SKM-1 (cell line): ENCODE measurements around the gene LY6G5C.
A peak's percentile ranks its signal among the peaks of the same experiment; 100 is the strongest.

ENCODE experiments used
- DNase-seq: peaks from one replicate; lab custom pipeline; 2025; ENCODE audit not compliant: unreplicated experiment; lab: John Stamatoyannopoulos, UW

Gene LY6G5C

DNA sequence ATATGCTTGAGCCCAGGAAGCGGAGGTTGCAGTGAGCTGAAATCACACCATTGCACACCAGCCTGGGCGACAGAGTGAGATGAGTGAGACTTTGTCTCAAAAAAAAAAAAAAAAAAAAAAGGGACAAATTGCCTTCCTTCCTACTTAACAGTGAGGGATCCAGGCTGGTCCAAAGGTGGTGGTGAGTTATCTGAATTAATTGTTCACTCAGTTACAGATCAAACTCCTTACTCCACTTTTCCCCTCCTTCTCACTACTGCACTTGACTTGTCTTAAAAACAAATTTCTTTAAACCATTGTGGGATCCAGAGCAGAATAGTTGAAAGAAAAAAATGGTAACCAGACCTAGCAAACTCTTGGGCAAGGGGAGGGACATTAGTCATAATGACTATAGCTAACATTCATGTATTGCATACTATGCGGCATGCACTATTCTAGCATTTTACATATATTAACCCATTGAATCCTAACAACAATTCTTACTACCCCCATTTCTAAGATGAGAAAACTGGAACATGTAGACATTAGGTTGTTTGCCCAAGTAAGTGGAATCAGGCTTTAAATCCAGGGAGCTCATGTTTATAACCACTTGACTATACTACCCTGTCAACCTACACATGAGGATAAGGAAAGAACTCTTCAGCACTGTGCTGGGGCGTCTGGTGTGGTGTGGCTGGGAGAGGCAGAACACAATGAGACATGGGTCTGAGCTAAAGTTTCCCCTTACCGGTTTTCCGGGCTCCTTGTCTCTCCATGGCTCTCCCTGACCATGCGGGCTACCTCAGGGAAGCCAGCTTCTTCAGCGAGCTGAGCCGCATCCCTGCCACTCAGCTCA lies 17.5 kb downstream of the LY6G5C start:
- no peak for DNase-seq

DNA sequence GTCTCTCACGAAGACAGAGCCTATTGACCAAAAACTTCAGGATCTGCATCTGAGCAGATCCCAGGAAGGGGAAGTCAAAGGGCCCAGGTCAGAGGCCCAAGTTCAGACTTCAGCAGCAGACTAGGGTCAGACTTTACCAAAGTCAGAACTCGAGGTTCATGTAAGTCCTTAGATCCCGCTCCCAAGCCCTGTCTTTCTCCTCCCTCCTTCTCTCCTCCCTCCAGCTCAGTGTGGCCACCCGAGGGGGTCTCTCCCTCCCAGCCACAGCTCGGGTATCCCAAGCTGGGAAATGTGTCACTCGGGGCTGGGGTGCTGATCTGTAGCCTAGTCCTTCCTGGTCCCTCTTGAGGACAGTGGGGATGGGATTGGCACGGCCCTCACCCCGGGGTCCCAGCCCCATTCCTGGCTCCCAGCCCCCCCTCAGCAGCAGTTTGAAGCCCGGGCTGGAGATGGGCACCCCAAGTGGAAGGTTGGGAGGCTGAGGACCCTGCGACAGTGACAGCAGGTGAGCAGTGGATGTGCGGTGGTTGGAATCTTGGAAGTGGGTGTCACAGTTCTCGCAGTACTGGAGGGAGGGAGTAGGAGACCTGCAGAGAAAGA lies 18.6 kb downstream of the LY6G5C start:
- no peak for DNase-seq

DNA sequence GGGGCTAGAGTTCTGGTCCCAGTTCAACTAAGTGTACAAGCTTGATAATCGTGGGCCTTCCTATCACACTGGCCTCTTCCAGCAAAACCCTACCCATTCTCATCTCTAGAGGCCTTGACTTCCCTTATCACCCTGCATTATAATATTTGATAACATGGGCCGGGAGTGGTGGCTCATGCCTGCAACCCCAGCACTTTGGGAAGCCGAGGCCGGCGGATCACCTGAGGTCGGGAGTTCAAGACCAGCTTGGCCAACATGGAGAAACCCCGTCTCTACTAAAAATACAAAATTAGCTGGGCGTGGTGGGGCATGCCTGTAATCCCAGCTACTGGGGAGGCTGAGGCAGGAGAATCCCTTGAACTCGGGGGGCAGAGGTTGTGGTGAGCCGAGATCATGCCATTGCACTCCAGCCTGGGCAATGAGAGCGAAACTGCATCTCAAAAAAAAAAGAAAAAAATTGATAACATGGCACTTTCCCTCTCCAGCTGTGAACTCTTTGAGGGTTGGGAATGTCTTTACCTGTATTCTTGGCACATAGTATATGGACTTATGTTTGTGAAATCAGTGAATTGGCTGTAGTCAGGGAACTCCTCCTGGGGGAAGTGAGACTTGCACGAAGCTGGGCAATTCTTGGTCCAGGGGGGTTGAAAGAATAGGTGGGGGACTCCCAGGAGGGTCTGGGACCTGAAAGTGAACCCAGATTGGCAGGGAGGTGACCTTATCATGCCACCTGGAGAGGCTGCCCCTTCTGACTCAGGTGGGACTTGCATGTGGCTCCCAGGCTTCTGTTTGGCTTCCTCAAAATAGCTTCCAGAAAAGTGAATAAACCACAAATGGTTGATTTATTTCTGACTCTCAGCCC lies 19.4 kb downstream of the LY6G5C start:
- DNase-seq, result no peak

DNA sequence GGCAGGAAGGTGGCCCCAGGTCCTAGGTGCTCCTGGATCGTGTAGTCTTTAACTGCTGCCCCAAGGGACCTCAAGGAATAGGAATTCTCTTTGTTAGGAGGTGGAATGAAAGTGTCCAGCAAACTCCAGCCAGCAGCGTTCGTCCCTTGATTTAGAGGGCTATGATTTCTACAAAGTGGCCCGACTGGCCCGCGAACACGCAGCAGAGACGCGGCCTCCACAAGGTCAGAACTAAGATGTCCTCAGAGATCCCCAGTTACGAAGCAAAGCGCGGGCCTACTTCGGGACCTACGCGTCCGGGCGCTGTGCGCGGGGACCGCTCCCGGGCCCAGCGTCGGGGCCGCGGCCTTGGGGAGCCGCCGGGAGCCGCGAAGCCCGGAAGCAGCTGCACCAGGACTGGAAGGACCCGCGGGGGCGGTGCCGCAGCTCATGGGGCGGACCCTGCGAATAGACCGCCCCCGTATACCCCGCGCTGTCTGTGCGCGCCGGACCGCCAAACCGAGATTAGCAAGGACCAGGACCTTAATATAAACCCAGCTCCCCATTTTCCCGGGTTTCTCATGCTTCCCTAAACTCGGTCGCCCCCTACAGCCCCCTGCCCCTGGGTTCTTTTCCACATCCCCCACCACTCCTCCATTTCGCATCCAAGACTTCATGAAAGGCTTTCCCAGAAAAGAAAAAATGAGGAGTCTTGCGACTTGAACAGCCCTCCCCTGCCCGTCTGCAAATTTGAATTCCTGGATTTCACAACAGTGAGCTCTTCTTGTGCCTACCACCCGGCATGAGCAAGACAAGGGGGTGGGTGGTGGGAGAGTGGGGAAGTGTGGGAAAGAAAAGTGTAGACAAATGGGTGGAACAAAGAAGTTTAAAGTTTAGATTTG lies 20.2 kb downstream of the LY6G5C start, which contains the start of gene C6orf47:
Gene C6orf47, minus strand, starts transcription at position 398 of the 881 bp plus-strand sequence. CDS start 831 bp downstream, outside the sequence.
- peak; percentile 20 for DNase-seq

DNA sequence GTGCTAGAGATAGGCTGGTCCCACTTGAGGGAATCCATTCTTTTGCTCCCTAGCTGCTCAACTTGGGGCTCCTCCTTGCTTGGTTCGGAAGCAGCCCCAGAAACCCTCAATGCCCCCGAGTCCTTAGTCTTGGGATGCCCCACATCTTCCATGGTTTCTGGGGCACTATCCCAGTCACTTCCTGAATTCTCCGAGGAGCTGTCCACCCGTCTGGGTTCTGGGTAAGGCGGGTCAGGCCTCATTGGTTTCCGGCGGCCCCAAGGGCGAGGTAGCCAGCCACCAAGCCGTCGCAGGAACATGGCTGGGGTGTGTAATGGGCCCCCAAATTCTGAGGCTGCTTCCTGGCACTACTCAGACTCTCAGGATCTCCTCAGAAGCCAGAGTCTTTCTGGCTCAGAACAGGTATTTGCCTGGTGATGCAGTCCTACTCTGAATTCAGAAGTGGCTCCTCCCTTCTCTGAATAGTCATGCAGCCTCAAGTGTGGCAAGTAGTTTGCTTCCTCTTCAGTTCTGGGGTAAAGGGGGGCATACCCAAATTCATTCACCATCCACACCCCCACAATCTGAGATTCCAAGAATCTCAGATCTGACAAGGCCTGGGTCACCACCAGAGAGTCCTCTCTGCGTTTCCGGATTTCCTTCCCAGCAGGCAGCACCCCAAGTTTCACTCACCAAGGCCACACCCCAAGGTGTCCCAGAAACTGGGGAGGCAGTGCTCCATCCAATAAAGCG lies 21.1 kb downstream of the LY6G5C start:
- no peak for DNase-seq

DNA sequence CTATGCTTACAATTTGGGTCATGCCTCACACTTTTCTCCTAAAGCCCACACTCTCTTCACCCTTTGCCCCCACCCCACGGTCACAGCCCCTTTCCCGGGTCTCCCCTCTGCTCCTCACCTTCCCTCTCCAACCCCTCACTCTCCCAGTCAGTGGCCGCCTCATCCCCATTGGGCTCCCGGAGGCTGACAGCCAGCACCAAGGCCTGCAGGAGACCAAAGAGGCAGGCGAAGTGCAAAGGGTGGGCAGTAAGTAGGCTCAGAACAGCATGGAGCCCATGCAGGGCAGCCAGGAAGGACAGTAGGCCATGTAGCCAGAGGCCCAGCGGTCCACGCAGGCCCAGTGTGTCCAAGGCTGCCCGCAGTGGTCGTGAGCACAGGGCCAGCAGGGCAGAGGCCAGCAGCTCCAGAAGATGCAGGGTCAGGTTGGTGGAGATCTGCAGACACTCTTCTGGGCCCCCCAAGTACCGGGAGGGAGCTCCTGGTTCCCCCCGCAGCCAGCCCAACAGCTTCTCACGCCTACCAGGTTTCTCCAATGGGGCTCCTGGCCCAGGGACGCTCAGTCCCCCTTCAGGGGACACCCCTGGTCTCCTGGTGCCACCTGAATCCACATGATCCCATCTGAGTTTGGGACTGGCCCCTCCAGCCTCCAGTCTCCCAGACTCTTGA lies 21.8 kb downstream of the LY6G5C start:
- DNase-seq, result no peak

DNA sequence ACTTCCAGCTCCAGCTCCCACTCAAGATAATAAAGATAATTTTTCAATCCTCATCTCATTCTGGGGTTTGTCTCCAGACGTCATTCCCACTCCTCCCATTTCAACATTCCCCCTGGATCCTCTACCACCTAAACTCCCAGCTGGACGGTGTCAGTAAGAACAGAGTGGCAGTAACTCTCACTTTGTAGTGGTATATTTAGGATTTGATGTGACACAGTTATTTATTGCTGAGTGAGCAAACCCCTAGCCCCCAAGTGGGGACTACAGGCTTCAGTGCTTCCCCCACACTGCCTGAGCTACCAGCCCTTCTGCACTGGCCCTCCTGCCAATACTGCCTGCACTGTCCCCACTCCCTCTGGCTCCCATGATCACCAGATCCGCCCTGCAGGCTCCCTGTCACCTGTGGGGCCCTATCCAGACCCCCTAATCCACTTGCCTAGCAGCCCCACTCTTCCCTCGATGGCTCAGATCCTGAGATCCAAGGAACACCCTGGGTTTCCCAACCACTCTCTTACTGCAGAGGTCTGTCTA lies 22.6 kb downstream of the LY6G5C start:
- DNase-seq, result no peak

DNA sequence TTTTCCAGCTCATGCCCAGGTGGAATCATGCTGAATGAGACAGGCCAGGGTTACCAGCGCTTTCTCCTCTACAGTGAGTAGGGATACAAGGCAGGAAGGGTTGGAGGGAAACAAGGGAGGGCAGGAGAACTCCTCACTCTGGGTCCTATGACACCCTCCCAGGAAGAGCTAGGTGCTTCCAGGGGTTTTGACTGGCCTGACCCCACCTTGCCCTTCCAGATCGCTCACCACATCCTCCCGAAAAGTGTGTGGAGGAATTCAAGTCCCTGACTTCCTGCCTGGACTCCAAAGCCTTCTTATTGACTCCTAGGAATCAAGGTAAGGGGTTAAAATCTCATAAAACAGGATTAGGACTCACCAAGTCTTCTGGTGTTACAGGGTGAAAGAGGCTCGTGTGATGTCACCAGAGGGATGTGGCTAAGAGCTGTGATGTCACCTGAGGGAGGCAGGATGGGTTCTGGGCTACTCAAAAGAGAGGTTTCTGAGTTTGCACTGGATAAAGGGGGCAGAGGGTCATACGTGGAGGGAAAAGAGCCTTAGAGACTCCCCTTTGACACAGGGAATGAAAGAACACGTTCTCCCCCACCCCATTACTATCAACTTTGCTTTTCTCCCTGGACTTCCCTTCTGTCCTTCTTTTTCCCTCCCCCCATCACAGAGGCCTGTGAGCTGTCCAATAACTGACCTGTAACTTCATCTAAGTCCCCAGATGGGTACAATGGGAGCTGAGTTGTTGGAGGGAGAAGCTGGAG lies 23.3 kb downstream of the LY6G5C start:
- no peak for DNase-seq

DNA sequence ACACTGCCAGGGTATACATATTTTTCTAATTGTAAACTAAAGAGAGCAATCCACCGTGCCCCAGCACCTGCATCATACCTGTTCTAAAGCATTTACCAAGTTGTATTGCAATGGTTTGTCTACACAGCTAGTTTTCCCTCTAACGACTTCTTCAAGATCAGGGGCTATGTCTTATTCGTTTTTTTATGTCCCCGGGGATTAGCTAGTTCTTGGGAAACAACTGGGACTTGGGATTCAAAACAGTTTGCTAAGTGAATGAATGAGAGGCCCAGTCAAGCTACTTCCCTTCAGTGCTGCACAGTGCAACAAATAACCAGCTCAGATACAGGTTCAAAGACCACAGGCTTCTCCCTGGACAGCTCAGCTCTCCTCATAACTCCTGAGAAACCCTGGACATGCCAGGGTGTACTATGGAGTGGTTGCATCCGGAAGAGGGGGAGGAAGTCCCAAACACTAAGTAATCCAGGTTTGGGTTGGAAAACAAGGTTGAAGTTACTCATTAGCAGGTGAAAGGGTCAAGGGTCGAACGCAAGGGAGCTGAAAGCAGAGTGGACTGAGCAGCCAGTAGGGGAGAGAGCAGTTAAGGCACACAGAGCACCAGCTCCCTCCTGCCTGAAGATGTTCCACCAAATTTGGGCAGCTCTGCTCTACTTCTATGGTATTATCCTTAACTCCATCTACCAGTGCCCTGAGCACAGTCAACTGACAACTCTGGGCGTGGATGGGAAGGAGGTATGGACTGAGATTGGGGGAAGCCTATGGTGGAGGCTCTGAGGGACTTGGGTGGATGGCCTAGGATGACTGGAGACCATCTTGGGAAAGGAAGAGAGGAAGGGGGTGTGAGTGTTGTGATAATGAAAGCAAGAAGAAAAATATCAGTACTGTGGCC lies 25.3 kb downstream of the LY6G5C start, which contains the start of gene APOM:
Gene APOM, plus strand, starts transcription at position 546 of the 889 bp plus-strand sequence. Its CDS starts 73 bp downstream, at position 619.
- no peak for DNase-seq

DNA sequence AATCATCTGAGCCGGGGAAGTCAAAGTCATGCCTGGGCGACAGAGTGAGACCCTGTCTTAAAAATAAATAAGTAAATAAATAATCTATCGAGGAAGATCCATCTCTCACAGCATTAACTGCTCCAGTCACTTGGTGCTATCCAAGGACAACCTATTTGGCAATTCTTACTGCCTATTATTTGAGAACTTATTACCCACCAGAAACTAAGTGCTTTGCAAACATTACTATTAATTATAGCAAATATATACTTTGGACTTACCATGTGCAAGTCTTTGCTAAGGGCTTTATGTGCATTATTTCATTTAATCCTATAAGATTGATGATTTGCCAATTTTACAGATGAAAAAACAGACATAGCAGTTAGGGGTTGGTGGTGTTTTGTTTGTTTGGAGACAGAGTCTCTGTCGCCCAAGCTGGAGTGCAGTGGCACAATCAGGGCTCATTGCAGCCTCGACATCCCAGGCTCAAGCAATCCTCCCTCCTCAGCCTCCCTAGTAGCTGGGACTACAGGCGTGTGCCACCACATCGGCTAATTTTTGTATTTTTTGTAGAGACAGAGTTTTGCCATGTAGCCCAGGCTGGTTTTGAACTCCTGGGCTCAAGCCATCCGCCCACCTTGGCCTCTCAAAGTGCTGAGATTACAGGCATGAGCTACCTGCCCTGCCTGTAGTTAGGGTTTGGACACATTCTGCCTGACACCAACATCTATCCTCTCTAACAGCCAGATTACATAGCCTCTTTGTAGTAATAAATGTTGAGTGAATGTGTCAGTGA lies 26.1 kb downstream of the LY6G5C start:
- no peak for DNase-seq

DNA sequence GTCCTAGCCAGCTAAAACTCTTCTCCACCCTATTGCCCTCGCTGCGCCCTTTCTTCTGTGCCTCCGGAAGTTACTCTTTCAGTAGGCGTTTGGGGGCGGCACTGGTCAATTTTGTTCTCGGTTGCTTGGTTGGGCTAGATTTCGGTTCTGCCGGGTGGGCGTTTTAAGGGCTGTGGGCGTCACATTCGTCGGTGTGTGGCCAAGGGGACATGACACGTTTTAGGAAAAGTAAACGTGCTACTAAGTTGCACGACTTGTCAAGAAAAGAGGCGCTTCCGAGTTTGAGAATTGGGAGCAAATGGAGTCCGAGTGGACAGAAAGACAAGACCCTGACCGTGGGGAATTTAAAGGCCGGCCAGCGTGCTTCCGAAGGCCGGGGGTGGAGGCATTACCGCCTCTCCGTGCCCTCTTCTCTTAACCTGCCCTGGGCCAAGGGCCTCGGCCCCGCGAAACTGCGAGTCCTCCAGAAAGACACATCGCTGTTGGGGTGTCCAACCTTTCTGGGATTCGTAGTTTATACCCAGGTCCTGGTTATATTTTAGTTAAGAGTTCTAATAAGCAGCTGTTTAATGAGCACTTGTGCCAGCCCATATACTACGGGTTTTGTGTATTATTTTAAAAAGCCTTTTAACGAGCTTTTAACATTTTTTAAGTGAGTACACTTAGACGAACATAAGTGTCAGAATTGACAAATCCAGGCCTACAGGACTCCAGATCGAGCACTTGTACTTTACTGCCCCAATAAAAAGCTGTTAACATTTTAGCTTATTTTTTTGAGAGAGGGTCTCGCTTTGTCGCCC lies 27.7 kb downstream of the LY6G5C start:
- DNase-seq, result peak; percentile 97

DNA sequence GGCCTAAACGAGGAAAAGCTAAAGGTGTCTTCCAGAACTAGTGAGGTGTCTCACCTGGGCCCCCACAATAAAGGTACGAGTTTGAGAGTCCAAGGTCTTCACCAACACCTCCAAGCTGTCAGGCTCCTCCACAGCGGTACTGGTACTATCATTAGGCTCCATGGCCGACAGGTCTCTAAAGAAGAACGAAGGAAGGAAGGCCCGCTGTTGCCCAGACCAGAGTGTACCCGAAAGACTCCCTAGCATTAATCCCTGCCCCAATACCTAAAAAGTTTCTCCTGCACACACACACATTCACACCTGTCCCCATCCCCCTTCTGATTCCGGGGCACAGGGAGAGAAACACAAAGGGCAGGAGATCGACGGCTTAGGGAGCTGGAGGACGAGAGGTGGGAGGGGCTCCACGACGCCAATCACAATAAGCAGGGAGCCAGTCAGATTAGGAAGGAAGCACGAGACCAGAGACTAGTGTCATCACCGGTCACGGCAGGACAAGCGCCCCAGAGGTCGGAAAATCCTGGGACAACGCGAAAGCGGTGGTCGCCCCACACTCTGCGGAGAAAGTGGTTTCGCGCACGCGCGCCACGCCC lies 29.2 kb downstream of the LY6G5C start:
- DNase-seq, result peak; percentile 45

DNA sequence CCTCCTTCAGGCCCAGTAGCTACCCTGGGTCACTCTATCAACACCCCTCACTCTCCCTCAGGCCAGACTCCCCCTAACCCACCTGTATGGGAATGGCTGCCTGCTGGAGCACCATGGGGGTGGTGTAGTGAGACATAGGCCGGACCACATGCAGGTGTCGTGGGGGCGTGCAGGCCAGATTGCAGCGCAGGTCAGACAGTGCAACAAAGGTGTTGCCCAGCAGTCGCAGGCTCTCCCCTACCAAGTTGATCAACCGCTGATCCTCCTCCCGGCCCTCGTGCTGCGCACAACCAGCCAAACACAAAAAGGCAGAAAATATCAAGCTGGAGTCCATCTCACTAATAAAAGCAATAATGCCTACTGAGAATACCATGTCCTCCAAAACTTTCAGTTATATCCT lies 35.5 kb downstream of the LY6G5C start:
- no peak for DNase-seq

DNA sequence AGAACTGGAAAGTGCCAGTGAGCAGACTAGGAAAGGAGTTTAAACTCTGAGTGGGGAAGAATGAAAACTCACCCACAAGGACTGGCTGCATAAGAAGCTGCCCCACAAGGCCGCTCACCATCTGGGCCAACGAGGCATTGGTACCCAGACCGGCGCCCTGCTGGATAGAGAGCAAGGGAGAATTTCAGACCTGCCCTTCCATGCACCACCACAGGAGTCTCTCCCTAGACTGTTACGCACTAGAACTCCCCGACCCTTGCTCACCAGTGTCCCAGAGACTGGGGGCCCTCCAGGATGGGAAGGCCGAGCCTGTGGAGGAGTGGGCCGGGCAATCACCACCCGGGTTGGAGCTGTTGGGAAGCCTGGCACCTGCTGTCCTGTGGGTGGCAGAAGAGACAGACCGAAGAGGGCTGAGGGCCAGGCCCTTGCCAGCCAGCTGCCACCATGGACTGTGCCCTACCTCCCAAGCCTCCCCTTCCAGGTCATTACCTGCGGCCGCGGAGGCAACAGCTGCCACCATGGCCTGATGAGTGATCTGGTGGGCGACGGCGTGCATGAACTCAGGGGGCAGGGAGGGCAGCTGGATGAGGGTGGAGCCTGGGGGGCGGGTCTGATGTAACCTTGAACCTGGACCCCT lies 36.9 kb downstream of the LY6G5C start:
- DNase-seq, result no peak
